NCI-H187 (cell line): ENCODE data around the gene BCL11B.
"Not testable (repeated sequence)": the region's sequence is repeated elsewhere in the genome, so short reads cannot be mapped to it uniquely, and the experiment has no call there.

Source experiments
- DNase-seq, 2 experiments: peaks; one replicate each; lab custom pipeline; 2025; lab: John Stamatoyannopoulos, UW

BCL11B gene

GRCh38 chr14:99239661-99240092, 32.3 kb downstream of the BCL11B start:
- no peak for DNase-seq

DNA sequence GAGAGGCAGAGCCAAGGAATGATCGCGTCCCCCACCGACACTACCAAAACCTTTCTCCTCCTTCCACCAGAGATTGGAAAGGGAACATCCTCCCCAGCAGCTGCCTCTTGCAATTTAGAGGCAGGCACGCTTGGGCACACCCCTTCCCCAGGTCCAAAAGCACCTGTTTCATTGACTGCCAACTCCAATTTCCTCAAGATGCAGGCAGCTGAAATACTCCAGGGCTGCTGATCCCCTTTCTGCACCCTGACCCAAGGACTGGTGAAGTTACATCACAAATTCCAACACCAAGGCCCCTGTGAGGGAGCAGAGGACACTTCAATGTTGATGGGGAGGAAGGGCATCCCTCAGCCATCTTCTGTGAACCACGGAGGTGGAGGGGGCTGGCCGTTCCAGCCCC, 33.8 kb downstream of the BCL11B start:
- DNase-seq: no peak

GRCh38 chr14:99237288-99237687, 34.7 kb downstream of the BCL11B start:
- no peak for DNase-seq

GRCh38 chr14:99236386-99237138, 35.4 kb downstream of the BCL11B start:
- DNase-seq: no peak

DNA sequence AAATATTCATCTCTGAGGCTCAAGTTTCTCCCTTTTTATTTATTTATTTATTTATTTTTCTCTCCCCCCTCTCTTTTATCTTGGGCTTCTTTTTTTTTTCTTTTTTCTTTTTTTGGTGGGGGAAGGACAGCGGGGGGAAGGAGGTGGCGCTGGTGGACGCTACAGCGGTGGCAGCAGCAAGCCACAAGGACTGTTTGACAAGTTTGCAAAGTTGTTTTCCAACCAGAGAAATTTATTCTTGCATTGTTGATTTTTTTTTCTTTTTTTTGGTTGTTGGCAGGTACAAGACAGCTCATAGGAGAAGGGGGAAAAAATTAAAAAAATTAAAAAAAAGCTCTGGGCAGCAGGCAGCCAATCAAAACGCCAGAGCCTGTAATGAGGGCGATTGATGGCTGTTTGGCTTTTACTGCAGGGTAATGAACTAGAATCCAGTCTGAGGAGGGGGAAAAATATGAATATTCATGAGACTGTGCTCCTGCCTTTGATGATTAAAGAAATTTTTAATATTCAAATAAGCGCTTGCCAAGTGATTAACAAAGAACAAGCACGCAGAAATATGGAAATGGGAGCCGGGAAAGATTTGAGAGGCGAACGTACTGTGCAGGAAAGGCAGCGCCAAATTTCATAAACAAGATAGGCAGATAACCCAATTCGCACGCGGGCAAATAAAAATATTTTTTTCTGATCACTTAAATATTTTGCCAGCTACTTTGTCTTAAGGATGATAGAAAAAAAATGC, 36.2 kb downstream of the BCL11B start:
- no peak for DNase-seq

- no peak for DNase-seq
Measured at GRCh38 chr14:99234961-99235571, 36.9 kb downstream of the BCL11B start.

GRCh38 chr14:99234355-99234754, 37.6 kb downstream of the BCL11B start:
- no peak for DNase-seq

GRCh38 chr14:99233222-99234035, 38.6 kb downstream of the BCL11B start:
- no peak for DNase-seq

DNA sequence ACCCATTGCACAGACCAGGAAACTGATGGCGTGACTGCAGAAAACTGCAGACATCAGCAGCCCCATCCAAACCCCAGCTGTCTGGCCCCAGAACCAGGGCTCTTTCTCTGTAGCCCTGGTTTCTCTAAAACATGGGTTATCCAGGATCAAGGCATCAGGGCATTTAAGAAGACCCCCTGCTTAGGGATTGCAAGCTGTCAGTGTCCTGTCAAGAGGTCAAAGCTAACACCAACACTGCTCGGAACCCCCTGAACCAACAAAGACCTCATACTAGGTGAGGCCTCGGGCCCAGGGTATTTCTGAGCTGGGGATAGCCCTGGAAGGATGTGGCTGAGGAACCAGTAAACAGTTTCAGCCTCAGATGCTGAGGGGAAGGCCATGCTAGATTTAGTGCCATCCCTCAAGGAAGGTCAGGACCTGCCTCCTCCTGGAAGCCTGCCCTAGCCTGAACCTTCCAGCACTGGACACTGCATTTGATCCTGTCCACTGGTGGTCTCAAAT, 39.2 kb downstream of the BCL11B start:
- no peak for DNase-seq

DNA sequence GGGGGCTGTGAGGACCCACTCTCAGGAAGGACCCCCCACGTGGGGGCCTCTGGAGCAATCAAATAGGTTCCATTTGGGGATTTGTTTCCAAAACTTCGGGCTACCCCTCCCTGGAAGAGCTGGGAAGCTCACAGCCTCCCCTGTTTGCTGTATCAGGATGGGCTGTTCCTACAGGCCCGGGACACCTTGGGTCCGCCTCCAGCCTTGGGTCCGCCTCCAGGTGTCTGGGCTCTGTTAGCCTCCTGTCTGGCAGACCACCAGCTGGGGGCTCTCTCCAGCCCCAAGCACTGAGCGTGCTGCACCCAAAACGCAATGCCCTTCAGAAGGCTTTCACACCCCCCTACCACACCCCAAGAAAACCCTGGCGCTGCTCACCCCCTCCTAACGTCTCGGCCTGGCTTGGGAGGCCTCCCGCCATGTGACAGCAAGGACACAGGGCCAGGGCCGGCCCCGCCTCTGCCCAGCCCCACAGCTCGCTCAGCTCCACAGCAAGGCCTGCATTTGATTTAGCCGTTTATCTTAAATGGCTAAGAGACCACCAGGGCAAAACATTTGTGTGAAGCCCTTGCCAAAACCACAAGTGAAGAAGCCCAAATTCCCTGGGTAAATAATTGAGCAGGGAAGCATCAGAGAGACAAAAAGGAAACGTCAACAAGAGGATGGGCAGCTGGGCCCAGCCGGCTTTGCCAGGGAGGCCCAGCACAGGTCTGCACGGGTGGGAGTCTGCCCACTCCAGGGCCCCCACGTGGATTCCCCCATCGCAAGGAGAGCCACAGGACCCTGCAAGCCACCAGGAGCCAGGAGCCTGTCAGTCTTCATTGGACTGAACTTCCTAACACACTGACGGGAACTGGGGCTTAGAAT, 39.9 kb downstream of the BCL11B start:
- DNase-seq: no peak

DNA sequence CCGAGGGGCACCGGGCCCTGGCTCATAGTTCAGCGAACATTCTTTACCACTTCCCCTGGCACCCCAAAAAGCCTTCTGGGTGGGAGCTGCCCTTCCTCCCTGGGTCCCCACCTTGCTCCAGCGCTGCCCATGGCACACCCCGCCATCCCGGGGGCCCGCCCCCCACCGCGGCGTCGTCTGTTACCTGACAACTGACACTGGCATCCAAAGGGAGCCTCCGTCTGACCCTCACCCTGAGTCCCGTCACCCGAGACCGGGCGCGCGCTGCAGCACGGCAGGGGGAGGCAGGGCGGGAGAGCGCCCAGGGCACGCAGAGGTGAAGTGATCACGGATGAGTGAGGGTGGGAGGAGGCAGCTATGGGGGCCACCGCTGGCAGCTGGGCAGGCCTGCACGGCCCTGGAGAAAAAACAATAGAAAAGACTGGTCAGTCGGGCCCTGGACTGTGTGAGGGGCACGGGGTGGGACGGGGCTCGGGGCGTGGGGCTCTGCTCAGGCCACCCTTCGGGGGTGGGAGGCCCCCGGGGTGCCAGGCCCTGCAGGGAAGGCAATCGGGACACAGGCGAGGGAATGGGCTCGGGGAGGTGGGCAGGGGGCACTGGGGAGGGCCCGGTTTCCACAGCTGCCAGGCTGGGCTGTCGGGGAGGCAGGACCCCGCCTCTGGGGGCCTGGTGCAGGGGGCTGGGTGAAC, 40.7 kb downstream of the BCL11B start:
- DNase-seq: no peak

DNA sequence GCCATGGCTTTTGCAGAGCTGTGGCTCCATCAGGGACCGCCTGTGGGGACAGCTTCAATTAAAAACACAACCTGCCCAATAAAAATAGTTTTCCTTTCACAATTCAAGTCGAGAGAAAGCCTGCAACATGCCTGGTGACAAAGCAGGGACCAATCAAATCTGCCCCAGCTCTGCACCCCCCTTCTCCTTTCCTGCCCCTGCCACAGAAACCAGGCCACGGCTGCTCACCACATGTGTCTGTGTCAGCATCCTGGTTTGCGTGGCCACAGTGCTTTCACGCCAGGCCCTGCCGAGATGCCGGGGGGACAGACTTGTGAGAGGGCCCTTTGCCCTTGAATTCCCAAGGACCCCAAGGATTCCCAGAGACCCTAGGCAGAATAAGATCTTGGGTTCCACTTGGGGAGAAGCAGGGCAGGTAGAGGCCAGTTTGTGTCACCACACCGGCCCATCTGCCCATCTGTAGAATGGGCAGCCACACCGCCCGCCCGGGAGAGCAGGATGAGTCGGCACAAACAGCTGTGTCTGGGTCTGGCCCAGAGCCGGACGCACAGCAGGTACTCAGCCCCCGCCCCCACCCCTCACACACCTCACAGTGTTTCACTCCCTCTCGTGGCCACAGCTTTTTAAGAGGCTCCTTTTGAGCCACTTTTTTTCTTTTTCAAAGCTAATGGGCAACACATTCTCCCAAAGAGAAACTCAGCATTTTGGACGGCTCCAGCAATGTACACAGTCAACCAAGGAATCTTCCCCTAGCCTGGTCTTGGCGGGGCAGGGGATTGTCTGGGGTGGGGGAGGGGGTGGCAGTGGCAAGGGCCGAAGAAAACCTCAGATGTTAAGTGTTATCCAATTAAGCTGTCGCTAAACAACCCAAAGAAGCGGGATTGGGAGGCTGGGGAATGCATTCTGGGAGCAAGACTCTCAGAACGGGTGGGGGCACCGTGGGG, 41.5 kb downstream of the BCL11B start:
- no peak for DNase-seq

- DNase-seq: no peak
Measured at GRCh38 chr14:99229654-99230207, 42.3 kb downstream of the BCL11B start.

DNA sequence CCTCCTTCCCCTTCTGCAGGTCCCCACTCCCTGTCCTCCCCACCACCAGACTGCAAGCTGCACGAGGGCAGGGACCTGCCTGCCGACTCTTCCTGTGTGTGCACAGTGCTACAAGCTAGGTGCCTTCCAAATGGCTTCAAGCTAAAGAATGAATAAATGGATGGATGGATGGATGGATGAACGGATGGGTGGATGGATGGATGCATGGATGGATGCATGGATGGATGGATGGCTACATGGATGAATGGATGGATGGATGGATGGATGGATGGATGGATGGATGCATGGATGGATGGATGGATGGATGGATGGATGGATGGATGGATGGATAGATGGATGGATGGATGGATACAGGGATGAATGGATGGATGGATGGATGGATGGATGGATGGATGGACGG, 43.2 kb downstream of the BCL11B start:
- DNase-seq: not testable (repeated sequence)

GRCh38 chr14:99226687-99227086, 45.3 kb downstream of the BCL11B start:
- DNase-seq: no peak

GRCh38 chr14:99225436-99226203, 46.4 kb downstream of the BCL11B start:
- DNase-seq: no peak

GRCh38 chr14:99224948-99225347, 47.0 kb downstream of the BCL11B start:
- DNase-seq: no peak
